ENCODE data around the gene GOLGA1. TPM values are rescaled to one million over a fixed set of nuclear protein-coding genes. Genes with fewer than 3 reads are reported as not detected.
A peak's percentile ranks its signal among the peaks of the same experiment; 100 is the strongest.
"Not testable (repeated sequence)": the region's sequence is repeated elsewhere in the genome, so short reads cannot be mapped to it uniquely, and the experiment has no call there.

Gene GOLGA1, protein sequence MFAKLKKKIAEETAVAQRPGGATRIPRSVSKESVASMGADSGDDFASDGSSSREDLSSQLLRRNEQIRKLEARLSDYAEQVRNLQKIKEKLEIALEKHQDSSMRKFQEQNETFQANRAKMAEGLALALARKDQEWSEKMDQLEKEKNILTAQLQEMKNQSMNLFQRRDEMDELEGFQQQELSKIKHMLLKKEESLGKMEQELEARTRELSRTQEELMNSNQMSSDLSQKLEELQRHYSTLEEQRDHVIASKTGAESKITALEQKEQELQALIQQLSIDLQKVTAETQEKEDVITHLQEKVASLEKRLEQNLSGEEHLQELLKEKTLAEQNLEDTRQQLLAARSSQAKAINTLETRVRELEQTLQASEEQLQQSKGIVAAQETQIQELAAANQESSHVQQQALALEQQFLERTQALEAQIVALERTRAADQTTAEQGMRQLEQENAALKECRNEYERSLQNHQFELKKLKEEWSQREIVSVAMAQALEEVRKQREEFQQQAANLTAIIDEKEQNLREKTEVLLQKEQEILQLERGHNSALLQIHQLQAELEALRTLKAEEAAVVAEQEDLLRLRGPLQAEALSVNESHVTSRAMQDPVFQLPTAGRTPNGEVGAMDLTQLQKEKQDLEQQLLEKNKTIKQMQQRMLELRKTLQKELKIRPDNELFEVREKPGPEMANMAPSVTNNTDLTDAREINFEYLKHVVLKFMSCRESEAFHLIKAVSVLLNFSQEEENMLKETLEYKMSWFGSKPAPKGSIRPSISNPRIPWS
- total RNA-seq, result 16.1 TPM
- long read RNA-seq, full-length matches to known transcripts, result 17 of 44 reads
- long read RNA-seq, partial matches to known transcripts, result 13 of 44 reads
- long read RNA-seq, other reads (novel, unspliced or antisense), result 14 of 44 reads

DNA sequence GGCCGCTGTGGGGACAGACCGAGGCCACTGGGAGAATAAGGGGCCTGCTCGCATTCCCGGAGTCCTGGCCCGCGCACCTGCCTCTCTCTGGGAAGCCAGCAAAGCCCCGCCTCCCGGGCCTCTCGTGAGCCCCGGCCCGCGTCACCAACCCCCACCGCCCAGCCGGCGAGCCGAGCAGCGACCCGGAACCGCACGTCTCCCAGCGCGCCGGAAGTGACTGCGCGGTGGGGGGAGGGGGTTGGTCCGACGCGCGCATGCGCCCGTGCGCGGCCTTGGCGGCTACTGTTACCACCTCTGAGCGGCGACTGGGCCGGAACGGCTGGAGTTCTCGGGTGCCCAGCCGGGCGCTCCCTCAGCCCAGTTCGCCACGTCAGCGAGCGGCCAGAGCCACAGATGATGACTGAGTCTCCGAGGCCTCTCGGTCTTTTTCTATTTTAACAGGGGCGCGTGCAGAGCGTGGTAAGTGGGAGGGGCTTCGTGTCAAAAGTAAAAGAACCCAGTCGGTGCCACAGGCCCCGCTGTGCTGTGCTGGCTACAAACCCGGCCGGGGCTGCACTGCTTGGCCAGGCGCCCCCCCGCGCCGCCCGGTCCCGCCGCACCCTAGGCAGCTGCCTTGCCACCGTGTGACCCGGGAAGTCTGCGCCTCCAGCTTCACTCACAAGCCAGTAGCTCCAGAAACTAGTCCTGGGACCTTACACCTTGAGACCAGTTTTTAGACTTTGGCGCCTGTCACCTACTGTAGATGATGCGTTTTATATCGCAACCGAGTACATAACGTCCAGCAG lies at the start of gene GOLGA1:
TSS of gene GOLGA1 (minus strand) at position 190 of the 785 bp plus-strand sequence. CDS start 2,372 bp downstream, outside the sequence.
- ATAC-seq (ENCODE audit: poor library complexity), result peak; percentile 99
- intact Hi-C loops (cut with DNase I), result loop anchor here (5.0 kb wide), 1 partner anchor 201 kb away; the partner anchor contains the start of gene SCAI

DNA sequence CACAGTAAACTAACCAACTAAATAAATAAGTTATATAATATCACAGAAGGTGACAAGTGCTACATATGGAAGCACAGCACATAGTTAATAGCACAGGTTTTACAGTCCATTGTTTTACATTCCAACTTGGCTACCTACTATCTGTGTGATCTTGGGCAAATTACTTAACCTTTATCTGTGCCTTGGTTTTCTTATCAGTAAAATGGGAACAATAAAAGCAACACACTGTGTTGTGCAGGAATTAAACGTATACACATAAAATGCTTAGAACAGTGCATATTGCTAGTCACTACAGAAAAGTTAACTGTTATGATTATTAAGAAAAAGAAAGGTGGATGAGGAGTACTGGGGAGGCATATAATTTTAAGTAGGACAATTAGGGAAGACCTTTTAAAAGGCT lies 42.8 kb upstream of the GOLGA1 start:
- no peak for ATAC-seq (ENCODE audit: poor library complexity)
- DNase-seq, result no peak
- intact Hi-C loops (cut with DNase I), result no loop called here

More for the DNA sequence above, at the start of gene GOLGA1:
- DNase-seq, result peak; percentile 98

DNA sequence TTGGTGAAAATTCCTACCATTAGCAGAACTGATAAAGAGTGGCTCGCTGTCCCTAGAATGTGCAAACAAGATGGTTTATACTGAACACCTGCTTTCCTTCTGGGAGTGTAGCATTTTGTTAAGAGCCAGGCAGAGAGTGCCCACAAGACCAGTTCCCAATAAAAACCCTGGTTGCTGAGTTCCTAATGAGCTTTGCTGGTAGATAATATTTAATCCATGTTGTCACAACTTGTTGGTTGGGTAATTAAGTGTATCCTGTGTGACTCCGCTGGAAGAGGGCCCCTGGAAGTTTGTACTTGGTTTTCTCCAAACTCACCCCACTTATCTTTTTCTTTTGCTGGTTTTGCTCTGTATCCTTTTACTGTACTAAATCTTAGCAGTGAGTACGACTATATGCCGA lies 39.5 kb upstream of the GOLGA1 start:
- ATAC-seq (ENCODE audit: poor library complexity) (no peak), DNase-seq (no peak)
- intact Hi-C loops (cut with DNase I), result no loop called here

DNA sequence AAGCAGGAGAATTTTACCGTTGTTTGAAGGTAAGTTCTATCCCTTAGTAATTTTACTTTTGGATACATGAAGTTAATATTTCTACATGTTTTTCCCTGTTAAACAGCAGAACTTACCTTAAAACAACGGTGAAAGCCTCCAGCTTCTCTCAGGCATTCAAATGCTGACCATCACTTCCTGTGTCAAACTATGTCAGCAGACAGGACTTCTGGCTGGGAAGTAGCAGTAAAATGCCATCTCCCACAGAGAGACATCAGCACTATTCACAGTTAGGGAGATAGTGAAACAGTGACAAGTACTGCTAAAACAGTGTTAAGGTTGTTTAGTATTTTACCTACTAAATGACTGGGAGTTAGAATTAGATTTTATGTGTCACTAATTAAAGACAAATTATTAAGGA lies 34.2 kb upstream of the GOLGA1 start:
- ATAC-seq (ENCODE audit: poor library complexity) (no peak), DNase-seq (no peak)
- intact Hi-C loops (cut with DNase I), result no loop called here

DNA sequence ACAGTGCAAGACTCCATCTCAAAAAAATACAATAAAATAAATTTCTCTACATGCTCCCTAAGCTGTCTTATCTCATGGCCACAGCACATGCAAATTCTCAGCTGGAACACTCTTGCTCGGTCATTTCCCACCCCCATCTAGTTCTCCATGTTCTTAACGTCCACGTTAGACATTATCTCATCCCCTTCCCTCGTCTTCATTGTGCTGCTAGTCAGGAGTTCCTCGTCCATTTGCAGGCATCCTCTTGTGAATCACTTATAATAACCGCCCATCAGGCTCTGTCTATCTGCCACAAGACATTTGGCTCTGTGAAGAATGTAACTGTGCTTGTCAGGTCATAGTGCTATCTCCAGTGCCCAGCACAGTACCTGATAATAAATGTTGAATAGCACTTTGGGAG lies 32.9 kb upstream of the GOLGA1 start:
- no peak for ATAC-seq (ENCODE audit: poor library complexity)
- intact Hi-C loops (cut with DNase I), result no loop called here
- no peak for DNase-seq

DNA sequence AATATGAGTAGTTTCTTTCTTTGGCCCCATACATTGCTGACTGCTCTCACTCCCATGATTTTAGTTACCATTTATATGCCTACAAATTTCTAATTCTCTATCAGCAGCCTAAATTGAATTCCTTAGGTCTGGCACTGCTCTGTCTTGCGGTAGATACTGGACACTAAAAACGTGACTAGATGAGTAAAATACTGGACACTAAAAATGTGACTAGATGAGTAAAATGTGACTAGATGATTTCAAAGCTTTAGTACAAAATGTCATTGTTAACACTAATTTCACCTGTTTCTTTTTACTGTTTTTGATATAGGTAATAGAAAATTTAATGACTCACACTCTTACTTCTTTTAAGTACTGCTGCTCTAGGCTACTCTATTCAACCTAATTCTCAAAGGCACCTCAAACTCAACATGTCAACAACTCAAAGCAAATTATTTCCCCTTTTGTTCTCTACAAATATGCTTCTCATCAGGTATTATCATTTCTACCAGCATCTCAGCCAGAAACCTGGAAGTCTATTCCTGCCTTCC lies 31.4 kb upstream of the GOLGA1 start:
- intact Hi-C loops (cut with DNase I), result no loop called here
- ATAC-seq (ENCODE audit: poor library complexity), result no peak
- DNase-seq, result no peak

DNA sequence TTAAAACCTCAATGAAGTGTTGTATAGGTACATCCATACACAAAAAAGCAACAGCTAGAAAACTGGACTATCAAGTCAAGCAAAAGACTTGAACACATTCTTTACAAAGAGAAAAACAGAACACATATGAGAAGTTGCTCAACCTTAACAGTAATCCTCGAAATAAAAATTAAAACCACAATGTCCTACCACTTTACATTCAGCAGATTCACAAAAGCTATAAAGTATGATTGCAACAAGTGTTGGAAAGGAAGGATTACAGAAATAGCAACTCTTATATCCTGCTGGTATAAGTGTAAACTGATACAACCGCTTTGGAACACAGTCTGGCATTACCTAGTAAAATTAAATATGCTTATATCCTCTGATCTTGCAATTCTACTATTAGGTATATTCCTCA lies 28.5 kb upstream of the GOLGA1 start:
- DNase-seq (no peak), ATAC-seq (ENCODE audit: poor library complexity) (no peak)
- intact Hi-C loops (cut with DNase I), result no loop called here

DNA sequence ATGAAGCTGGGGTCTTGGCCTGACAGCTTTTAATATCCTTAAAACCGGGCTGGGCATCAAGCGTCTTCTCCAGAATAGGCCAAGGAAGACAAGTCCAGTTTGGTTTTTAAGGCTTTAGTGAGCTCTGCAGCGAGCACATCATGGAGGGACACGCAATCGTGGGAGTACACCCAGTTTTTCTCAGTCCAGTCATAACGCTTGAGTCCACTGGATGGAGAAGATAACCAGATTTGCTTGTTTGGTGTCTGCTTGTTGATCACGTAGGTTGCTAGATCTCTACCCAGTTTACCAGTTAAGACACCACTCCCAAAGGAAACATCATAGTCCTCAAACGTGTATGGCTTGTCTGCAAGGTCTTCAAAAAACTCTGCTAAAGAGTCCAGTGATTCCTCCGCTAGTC lies 27.4 kb upstream of the GOLGA1 start:
- ATAC-seq (ENCODE audit: poor library complexity) (no peak), DNase-seq (no peak)
- intact Hi-C loops (cut with DNase I), result no loop called here

DNA sequence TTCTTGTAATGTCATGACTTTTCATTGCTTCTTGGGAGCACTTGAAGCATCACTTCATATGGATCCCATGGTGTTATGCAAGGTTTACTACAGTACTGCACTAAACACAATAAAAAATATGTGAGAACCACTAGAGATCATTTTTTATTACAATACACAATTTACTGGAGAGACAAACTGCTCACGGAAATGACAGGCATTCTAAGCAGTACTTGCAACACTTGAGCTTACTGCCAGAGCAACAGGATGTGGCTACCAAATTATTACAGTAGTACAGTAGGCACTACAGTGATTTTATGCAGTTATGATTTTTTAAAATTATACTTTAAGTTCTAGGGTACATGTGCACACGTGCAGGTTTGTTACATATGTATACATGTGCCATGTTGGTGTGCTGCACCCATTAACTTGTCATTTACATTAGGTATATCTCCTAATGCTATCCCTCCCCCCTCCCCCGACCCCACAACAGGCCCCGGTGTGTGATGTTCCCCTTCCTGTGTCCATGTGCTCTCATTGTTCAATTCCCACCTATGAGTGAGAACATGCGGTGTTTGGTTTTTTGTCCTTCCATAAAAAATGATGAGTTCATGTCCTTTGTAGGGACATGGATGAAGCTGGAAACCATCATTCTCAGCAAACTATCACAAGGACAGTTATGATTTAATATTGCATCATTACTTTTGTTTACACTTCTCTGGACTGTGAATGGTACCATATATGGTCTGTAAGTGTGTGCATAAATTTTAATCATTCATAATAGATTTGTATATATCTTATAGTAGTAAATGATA lies 25.1 kb upstream of the GOLGA1 start:
- intact Hi-C loops (cut with DNase I); ATAC-seq (ENCODE audit: poor library complexity); DNase-seq: not testable (repeated sequence)

DNA sequence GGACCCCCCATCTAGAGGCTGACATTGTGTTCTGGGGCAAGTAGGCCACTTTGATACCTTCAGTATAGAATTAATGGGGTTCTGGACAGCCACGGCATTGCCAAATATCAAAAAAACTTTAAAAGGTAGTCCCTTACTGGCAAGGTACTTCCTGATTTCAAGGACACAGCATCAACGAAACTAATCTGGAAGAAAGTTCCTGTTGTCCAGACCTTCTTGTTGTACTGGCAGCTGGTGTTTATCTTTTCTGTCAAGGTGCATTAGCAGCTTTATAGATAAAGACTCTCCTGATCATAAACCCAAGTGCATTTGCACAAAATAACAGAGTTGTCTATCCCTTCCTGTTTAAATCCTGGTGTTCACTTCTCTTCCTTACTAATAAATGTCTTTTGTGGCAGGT lies 23.7 kb upstream of the GOLGA1 start:
- intact Hi-C loops (cut with DNase I), result no loop called here
- ATAC-seq (ENCODE audit: poor library complexity) (no peak), DNase-seq (no peak)

DNA sequence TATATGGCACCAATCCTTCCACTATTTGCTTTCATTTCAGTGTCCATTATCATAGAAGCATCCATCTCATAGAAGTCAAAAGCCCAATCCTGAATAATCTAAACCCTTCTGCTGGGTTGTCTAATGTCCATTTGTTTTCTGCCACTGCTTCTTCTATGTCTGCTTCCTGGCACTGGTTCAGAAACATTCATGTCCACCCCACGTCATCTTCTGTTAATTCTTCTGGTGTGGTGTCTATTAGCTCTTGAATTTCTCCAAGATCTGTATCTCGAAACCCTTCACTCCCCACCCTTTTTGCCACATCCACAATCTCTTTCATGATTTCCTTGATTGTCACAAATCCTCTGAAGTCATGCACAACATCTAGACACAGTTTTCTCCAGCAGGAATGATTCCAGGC lies 23.2 kb upstream of the GOLGA1 start:
- intact Hi-C loops (cut with DNase I), result no loop called here

DNA sequence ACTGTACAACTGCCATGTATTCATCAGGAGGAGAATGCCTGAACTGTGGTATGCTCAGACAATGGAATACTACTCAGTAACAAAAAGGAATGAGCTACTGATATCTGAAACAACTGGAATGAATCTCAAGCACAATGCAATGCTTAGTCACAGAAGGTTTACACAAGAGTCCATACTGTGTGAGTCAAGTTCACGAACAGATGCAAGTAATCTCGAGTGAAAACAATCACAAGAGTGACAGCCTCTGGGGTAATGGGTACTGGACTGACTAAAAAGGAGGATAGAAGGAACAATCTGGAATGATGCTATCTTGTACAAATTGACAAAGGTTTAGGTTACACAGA lies 19.5 kb upstream of the GOLGA1 start:
- intact Hi-C loops (cut with DNase I), result no loop called here
- DNase-seq, result no peak

More for the DNA sequence above, 23.2 kb upstream of the GOLGA1 start:
- ATAC-seq (ENCODE audit: poor library complexity) (no peak), DNase-seq (no peak)

DNA sequence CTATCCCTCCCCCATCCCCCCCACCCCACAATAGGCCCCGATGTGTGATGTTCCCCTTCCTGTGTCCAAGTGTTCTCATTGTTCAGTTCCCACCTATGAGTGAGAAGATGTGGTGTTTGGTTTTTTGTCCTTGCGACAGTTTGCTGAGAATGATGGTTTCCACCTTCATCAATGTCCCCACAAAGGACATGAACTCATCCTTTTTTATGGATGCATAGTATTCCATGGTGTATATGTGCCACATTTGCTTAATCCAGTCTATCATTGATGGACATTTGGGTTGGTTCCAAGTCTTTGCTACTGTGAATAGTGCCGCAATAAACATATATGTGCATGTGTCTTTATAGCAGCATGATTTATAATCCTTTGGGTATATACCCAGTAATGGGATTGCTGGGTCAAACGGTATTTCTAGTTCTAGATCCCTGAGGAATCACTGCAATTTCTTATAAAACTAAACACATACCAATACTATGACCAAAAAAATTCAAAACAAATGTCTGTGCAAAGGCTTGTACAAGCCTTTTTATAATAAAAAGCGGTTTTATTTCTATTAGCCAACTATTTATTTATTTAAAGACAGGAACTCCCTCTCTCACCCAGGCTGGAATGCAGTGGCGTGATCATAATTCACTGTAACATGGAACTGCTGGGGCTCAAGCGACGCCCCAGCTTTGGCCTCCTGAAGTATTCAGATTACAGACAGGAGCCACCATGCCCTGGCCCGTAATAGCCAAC lies 19.0 kb upstream of the GOLGA1 start:
- DNase-seq; ATAC-seq (ENCODE audit: poor library complexity); intact Hi-C loops (cut with DNase I): not testable (repeated sequence)

More for the DNA sequence above, 19.5 kb upstream of the GOLGA1 start:
- ATAC-seq (ENCODE audit: poor library complexity), result no peak

DNA sequence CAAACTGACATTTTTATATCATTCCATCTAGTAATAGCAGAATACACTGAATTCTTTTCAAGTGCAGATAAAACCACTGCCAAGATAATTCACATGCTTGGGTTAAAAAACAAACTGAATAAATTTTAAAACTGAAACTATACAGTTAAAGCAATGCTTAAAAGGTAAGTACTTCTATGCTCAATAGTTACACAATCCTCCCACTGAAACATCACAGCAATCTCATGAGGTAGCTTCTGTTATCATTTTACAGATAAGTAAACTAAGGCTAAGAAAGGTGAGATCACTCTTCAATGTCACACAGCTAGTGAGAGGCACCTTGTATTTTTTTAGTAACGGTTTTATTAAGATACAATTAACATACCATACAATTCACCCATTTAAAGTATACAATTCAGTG lies 13.4 kb upstream of the GOLGA1 start:
- ATAC-seq (ENCODE audit: poor library complexity), result no peak
- intact Hi-C loops (cut with DNase I), result no loop called here

DNA sequence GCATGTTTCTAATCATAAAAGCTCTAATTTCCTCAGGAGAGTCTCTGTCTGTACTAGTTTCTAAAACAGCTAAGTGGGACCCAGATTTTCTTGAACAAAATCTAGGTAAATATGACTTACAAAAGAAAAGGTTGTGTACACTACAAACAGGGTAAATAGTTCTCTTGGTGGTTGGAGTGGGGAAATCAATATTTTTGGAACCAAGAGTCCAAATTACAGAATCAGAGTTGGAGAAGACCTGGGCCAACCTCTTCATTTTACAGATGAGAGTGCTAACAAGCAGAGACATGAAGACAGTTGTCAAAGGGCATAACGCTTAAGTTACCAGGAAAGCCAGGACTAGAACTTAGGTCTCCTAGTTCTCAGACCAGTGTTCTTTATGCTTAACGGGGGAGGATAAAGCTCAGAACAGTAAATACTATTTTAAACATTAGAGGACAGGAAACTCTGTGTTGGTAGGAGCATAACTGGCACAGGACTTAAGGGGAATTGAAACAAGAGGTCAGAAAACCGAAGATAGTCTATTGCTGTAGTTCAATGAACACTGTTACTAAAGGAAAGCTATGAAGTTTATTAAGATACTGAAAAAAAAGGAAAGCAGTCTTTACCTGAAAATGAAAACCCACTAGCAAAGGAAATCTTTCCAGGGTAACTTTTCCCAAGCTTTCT lies 9.3 kb upstream of the GOLGA1 start:
- DNase-seq (no peak), ATAC-seq (ENCODE audit: poor library complexity) (no peak)
- intact Hi-C loops (cut with DNase I), result no loop called here

More for the DNA sequence above, 13.4 kb upstream of the GOLGA1 start:
- DNase-seq, result no peak

DNA sequence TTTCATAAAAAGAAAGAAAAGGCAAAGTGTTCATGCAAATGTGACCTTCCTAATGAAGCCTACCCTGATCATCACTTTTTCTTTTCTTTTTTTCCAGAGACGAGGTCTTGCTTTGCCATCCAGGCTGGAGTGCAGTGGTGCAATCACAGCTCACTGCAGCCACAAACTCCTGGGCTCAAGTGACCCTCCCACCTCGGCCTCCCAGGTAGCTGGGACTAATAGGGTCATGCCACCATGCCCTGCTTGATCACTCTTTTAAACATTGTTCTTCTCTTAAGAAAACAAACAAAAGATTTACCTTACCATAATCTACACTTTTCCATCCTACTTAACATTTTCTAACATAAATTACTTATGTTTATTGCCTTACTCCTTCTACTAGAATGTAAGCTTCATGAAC lies 8.5 kb upstream of the GOLGA1 start:
- intact Hi-C loops (cut with DNase I), result no loop called here
- DNase-seq (no peak), ATAC-seq (ENCODE audit: poor library complexity) (no peak)

Data from Right ventricle myocardium superior (tissue), 1 donor.